ENCODE results near the gene FIBCD1. TPM values are rescaled to one million over a fixed set of nuclear protein-coding genes. Genes with fewer than 3 reads are reported as not detected.

The FIBCD1 gene
- total and polyA plus RNA-seq, 8 donors, result 0.18 to 6.4 (median 0.41) TPM; not detected in 4

DNA sequence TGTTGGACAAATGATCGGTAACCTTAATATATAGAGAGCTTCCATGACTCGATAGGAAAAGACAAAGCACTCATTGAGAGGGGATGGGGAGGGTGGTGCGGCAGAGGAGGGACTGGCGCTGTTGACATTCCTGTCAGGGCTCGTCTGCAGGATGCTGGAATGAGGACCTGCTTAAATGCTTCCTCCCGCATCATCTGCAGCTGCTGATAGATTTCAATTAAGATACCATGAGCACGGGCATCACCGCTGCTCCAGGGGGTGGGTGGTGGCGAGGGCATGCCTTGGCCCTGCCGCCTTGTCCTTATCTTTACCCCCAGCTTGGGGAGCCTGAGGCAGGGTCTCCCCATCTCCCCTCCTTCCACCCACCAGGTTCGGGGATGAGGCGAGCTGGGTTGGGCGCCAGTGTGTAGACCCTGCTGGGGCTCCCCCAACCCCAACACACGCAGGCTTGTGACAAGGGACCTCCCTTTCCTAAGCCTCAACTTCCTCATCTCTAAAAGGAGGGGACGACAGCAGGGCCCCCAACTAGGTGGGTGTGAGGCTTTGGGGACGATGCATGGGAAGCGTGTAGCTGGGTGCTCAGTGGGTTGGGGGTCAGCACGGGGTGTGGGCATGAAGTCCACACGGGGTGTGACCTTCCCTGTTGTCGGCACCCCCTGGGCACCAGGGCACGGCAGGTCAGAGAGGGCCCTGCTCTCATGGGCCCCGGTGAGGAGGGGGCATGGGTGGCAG, 30.7 kb downstream of the FIBCD1 start:
- Histone ChIP-seq H3K4me1 (no peaks in the 10 kb centered on the region), H3K9me3 (no peaks in the 10 kb centered on the region), H3K4me3 (no peak overlapping the region), H3K27ac (no peak overlapping the region), H3K27me3 (peaks cover 0 to 41% (median 9%) of the 10 kb centered on the region in 3 donors), H3K36me3 (no peaks in the 10 kb centered on the region)
- DNase-seq, result no peak
- TF ChIP-seq POLR2AphosphoS5 (IDR thresholded peaks at IDR 0.05) (no peak), POLR2A (IDR thresholded peaks at IDR 0.05) (no peak), EP300 (IDR thresholded peaks at IDR 0.05) (no peak), CTCF (IDR thresholded peaks at IDR 0.05) (no peak)
- WGBS, 5 donors, result 60 to 70% (median 67%) methylated on average over 20 to 22 of the region's 22 CpGs
- intact Hi-C loops (cut with DNase I; ENCODE audit: low total_unique reads), result no loop called here

- peaks cover 0 to 54% (median 19%) of the 10 kb centered on the region in 3 donors for H3K27me3 ChIP-seq
- DNase-seq, result no peak
- H3K36me3 ChIP-seq, result no peaks in the 10 kb centered on the region
- H3K4me3 ChIP-seq, result no peak overlapping the region
- WGBS, 5 donors, result 66 to 80% (median 78%) methylated on average over 20 to 21 of the region's 21 CpGs
- H3K9me3 ChIP-seq, result no peaks in the 10 kb centered on the region
- H3K27ac ChIP-seq, result no peak overlapping the region
- H3K4me1 ChIP-seq, result no peaks in the 10 kb centered on the region
- intact Hi-C loops (cut with DNase I; ENCODE audit: low total_unique reads), result no loop called here
- TF ChIP-seq POLR2A (IDR thresholded peaks at IDR 0.05) (no peak), POLR2AphosphoS5 (IDR thresholded peaks at IDR 0.05) (no peak), EP300 (IDR thresholded peaks at IDR 0.05) (no peak), CTCF (IDR thresholded peaks at IDR 0.05) (no peak)
Measured at GRCh38 chr9:130906735-130907416, 32.2 kb downstream of the FIBCD1 start.

GRCh38 chr9:130905902-130906734, 32.9 kb downstream of the FIBCD1 start:
- TF ChIP-seq CTCF (IDR thresholded peaks at IDR 0.05) (no peak), EP300 (IDR thresholded peaks at IDR 0.05) (no peak), POLR2AphosphoS5 (IDR thresholded peaks at IDR 0.05) (no peak), POLR2A (IDR thresholded peaks at IDR 0.05) (no peak)
- H3K36me3 ChIP-seq, result no peaks in the 10 kb centered on the region
- no peak for DNase-seq
- intact Hi-C loops (cut with DNase I; ENCODE audit: low total_unique reads), result no loop called here
- no peak overlapping the region for H3K4me3 ChIP-seq
- WGBS, 5 donors, result 70 to 79% (median 75%) methylated on average over 18 to 24 of the region's 24 CpGs
- H3K4me1 ChIP-seq, result no peaks in the 10 kb centered on the region
- no peaks in the 10 kb centered on the region for H3K9me3 ChIP-seq
- H3K27ac ChIP-seq, result no peak overlapping the region
- H3K27me3 ChIP-seq, result peaks cover 0 to 55% (median 26%) of the 10 kb centered on the region in 3 donors

Data from stomach (tissue), 9 donors.